MM.1S (cell line): ENCODE measurements around the gene KIAA1755.

Experiments used
- CTCF ChIP-seq: fragments of 300-600 bp; sonication (generic); IDR thresholded peaks from 2 replicates; pipeline ENCODE4 v1.5.1; 2016; ENCODE audit warnings: antibody characterized with exemption, low read length, mixed read lengths
- EZH2 ChIP-seq: fragments of 300-600 bp; sonication (generic); optimal IDR thresholded peaks from 2 replicates; pipeline ENCODE3; 2017; ENCODE audit warnings: low read depth, mild to moderate bottlenecking, antibody characterized with exemption, low read length, mixed read lengths
- EZH2phosphoT487 ChIP-seq: fragments of 300-600 bp; sonication (generic); IDR thresholded peaks from 2 replicates; pipeline ENCODE4 v1.6.1; 2018; ENCODE audit warnings: antibody characterized with exemption, low read length

DNA sequence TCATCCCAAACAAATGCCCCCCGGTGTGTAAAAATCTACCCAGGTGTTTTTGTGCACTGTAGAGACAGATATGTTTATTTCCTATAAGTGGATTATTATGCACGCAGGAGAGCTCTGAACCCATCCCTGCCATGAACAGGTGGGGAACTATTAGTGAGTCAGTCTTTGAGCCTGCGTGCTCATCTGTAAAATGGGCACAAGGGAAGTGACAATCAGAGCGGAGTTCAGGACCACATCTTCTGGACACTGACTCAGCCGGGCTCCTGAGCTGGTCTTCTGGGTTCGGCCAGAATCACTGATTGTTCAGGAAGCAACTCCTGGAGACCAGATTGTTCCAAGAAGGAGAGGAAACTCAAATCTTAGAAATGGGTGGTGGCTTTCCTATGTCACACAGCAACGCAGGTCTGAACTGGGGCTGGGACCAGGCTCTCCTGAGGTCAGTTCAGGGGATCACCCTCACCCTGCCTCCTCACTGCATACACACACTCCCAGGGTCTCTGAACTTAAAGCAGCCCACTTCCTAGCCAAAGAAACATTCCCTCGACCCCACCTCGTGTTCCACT, 68.1 kb downstream of the KIAA1755 start:
- TF ChIP-seq EZH2 = no peak
- no peak for TF ChIP-seq CTCF
- TF ChIP-seq EZH2phosphoT487 = no peak
